ENCODE results near the gene SDSL. TPM values are rescaled to one million over a fixed set of nuclear protein-coding genes. Genes with fewer than 3 reads are reported as not detected.

Gene SDSL
- total and polyA plus RNA-seq, 2 of the 13 experiments (the other 11 are each of a cell fraction or from before 2014, with no cell fraction given): 1.2 to 1.7 TPM

DNA sequence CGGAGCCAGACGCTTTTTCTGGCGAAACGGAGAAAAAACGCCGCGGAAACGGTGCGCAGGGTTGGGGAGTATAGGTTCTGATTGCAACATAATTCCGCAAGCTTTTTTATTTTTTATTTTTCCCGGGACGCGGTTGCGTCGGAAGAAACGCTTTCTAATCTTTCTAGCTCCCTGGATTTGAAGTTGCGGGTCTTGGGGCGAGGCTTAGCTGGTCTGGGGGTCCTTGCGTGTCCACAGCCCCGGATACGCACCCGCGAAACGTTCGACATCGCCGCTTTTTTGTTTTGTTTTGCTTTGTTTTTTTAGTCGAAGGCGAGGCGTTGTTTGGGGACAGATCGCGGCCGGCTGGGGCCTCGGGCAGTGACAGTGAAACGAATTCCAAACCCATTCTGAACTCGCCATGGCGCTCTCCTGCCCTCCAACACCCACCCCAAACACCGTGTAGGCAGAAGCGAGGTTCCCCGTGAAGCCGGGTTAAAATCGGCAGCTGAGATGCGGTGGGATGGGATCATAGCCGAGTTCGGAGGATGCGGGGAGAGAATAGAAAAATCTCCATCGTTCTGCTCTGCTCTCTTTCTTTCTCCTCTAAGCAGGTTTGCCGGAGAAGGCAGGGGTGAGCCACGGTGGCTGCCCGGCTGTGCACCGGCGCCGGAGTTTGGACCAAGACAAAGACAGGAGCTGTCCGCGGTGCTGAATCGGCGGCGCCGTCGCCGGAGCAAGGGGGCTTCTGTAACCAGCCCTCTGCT, 57.6 kb downstream of the SDSL start (continued):
- TF ChIP-seq, protein P1, sequence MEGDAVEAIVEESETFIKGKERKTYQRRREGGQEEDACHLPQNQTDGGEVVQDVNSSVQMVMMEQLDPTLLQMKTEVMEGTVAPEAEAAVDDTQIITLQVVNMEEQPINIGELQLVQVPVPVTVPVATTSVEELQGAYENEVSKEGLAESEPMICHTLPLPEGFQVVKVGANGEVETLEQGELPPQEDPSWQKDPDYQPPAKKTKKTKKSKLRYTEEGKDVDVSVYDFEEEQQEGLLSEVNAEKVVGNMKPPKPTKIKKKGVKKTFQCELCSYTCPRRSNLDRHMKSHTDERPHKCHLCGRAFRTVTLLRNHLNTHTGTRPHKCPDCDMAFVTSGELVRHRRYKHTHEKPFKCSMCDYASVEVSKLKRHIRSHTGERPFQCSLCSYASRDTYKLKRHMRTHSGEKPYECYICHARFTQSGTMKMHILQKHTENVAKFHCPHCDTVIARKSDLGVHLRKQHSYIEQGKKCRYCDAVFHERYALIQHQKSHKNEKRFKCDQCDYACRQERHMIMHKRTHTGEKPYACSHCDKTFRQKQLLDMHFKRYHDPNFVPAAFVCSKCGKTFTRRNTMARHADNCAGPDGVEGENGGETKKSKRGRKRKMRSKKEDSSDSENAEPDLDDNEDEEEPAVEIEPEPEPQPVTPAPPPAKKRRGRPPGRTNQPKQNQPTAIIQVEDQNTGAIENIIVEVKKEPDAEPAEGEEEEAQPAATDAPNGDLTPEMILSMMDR (CRISPR knock-in tag; IDR thresholded peaks at IDR 0.05): no peak
- TF ChIP-seq ATRX (CRISPR knock-in tag; IDR thresholded peaks at IDR 0.05; ENCODE audit: borderline replicate concordance): no peak
- no peak for TF ChIP-seq ZFP62 (CRISPR knock-in tag; IDR thresholded peaks at IDR 0.05)
- no peak for TF ChIP-seq NR2F6 (IDR thresholded peaks at IDR 0.05)
- no peak for TF ChIP-seq NR2F6 (CRISPR knock-in tag; IDR thresholded peaks at IDR 0.05)
- no peak for TF ChIP-seq ATF7-NPFF (CRISPR knock-in tag; IDR thresholded peaks at IDR 0.05; ENCODE audit: low read depth)
- TF ChIP-seq SCMH1 (CRISPR knock-in tag; IDR thresholded peaks at IDR 0.05; ENCODE audit: borderline replicate concordance): no peak
- TF ChIP-seq TEF (CRISPR knock-in tag; IDR thresholded peaks at IDR 0.05): peak; percentile 86; the same call in 1 of the 2 replicates
- no peak for TF ChIP-seq ZNF253 (CRISPR knock-in tag; IDR thresholded peaks at IDR 0.05; ENCODE audit: borderline replicate concordance)
- TF ChIP-seq, protein P2, sequence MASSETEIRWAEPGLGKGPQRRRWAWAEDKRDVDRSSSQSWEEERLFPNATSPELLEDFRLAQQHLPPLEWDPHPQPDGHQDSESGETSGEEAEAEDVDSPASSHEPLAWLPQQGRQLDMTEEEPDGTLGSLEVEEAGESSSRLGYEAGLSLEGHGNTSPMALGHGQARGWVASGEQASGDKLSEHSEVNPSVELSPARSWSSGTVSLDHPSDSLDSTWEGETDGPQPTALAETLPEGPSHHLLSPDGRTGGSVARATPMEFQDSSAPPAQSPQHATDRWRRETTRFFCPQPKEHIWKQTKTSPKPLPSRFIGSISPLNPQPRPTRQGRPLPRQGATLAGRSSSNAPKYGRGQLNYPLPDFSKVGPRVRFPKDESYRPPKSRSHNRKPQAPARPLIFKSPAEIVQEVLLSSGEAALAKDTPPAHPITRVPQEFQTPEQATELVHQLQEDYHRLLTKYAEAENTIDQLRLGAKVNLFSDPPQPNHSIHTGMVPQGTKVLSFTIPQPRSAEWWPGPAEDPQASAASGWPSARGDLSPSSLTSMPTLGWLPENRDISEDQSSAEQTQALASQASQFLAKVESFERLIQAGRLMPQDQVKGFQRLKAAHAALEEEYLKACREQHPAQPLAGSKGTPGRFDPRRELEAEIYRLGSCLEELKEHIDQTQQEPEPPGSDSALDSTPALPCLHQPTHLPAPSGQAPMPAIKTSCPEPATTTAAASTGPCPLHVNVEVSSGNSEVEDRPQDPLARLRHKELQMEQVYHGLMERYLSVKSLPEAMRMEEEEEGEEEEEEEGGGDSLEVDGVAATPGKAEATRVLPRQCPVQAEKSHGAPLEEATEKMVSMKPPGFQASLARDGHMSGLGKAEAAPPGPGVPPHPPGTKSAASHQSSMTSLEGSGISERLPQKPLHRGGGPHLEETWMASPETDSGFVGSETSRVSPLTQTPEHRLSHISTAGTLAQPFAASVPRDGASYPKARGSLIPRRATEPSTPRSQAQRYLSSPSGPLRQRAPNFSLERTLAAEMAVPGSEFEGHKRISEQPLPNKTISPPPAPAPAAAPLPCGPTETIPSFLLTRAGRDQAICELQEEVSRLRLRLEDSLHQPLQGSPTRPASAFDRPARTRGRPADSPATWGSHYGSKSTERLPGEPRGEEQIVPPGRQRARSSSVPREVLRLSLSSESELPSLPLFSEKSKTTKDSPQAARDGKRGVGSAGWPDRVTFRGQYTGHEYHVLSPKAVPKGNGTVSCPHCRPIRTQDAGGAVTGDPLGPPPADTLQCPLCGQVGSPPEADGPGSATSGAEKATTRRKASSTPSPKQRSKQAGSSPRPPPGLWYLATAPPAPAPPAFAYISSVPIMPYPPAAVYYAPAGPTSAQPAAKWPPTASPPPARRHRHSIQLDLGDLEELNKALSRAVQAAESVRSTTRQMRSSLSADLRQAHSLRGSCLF (CRISPR knock-in tag; IDR thresholded peaks at IDR 0.05; ENCODE audit: borderline replicate concordance): peak; percentile 84; the same call in 1 of the 2 replicates
- TF ChIP-seq RAD51 (IDR thresholded peaks at IDR 0.05; ENCODE audit: borderline replicate concordance): no peak
- TF ChIP-seq HMGXB3 (CRISPR knock-in tag; IDR thresholded peaks at IDR 0.05; ENCODE audit: borderline replicate concordance): peak; percentile 36; the same call in 1 of the 2 replicates
